ENCODE data around the gene HFE. TPM values are rescaled to one million over a fixed set of nuclear protein-coding genes. Genes with fewer than 3 reads are reported as not detected.
"Not testable (repeated sequence)": the region's sequence is repeated elsewhere in the genome, so short reads cannot be mapped to it uniquely, and the experiment has no call there.

The HFE gene, protein sequence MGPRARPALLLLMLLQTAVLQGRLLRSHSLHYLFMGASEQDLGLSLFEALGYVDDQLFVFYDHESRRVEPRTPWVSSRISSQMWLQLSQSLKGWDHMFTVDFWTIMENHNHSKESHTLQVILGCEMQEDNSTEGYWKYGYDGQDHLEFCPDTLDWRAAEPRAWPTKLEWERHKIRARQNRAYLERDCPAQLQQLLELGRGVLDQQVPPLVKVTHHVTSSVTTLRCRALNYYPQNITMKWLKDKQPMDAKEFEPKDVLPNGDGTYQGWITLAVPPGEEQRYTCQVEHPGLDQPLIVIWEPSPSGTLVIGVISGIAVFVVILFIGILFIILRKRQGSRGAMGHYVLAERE
- 1 to 10 TPM; 2.2 to 2.6 TPM for polyA plus RNA-seq

DNA sequence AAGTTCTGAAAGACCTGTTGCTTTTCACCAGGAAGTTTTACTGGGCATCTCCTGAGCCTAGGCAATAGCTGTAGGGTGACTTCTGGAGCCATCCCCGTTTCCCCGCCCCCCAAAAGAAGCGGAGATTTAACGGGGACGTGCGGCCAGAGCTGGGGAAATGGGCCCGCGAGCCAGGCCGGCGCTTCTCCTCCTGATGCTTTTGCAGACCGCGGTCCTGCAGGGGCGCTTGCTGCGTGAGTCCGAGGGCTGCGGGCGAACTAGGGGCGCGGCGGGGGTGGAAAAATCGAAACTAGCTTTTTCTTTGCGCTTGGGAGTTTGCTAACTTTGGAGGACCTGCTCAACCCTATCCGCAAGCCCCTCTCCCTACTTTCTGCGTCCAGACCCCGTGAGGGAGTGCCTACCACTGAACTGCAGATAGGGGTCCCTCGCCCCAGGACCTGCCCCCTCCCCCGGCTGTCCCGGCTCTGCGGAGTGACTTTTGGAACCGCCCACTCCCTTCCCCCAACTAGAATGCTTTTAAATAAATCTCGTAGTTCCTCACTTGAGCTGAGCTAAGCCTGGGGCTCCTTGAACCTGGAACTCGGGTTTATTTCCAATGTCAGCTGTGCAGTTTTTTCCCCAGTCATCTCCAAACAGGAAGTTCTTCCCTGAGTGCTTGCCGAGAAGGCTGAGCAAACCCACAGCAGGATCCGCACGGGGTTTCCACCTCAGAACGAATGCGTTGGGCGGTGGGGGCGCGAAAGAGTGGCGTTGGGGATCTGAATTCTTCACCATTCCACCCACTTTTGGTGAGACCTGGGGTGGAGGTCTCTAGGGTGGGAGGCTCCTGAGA, at the start of gene HFE:
Gene HFE (plus strand): TSS at position 146 of the 832 bp plus-strand sequence. CDS start 12 bp downstream, at position 158.
- Histone ChIP-seq H3K9me3 (ENCODE audit: control insufficient read depth in 2 of 2, insufficient read depth in 1 of 2, low read depth in 1 of 2, low read length in 1 of 2) (no peaks in the 10 kb centered on the region), H3K27me3 (ENCODE audit: control insufficient read depth in 1 of 2, insufficient read depth in 2 of 2, low read length in 2 of 2) (no peaks in the 10 kb centered on the region), H3K4me1 (ENCODE audit: control insufficient read depth in 2 of 2, insufficient read depth in 2 of 2, low read length in 1 of 2) (peaks cover 0 to 2% of the 10 kb centered on the region in 2 donors), H3K36me3 (ENCODE audit: control insufficient read depth in 2 of 2, insufficient read depth in 2 of 2, low read length in 1 of 2) (peaks cover 0 to under 1% of the 10 kb centered on the region in 2 donors), H3K4me3 (ENCODE audit: low read depth in 1 of 2, low read length in 2 of 2) (peak within 1 kb of the TSS; percentile 72 to 96), H3K27ac (ENCODE audit: low read depth in 2 of 2, low read length in 1 of 2) (peak within 1 kb of the TSS; percentile 90 to 92)
- WGBS, 2 donors: 1% methylated on average over 41 of the region's 41 CpGs

DNA sequence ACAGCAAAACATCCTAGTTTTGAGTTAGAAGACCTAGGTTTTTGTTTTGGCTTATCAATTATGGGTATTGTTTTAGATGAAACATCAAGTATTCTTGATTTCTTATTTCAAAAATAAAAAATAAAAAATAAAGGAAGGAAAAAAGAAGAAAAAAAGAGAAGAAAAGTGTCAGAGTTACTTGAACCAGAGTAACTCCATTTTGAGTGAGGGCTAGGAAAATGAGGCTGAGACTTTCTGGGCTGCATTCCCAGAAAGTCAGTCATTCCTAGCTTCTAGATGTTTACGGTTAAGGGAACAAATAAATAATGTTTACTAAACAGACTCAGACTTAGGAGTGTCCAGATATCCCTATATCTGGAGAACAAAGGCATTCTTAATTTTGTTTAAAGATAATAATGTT, 45.3 kb upstream of the HFE start:
- Histone ChIP-seq H3K9me3 (ENCODE audit: control insufficient read depth in 2 of 2, insufficient read depth in 1 of 2, low read depth in 1 of 2, low read length in 1 of 2) (no peaks in the 10 kb centered on the region), H3K27ac (ENCODE audit: low read depth in 2 of 2, low read length in 1 of 2) (no peak overlapping the region), H3K36me3 (ENCODE audit: control insufficient read depth in 2 of 2, insufficient read depth in 2 of 2, low read length in 1 of 2) (no peaks in the 10 kb centered on the region), H3K27me3 (ENCODE audit: control insufficient read depth in 1 of 2, insufficient read depth in 2 of 2, low read length in 2 of 2) (no peaks in the 10 kb centered on the region), H3K4me3 (ENCODE audit: low read depth in 1 of 2, low read length in 2 of 2) (no peak overlapping the region), H3K4me1 (ENCODE audit: control insufficient read depth in 2 of 2, insufficient read depth in 2 of 2, low read length in 1 of 2) (no peaks in the 10 kb centered on the region)
- 78 to 79% methylated on average over 1 of the region's 1 CpG for WGBS, 2 donors

DNA sequence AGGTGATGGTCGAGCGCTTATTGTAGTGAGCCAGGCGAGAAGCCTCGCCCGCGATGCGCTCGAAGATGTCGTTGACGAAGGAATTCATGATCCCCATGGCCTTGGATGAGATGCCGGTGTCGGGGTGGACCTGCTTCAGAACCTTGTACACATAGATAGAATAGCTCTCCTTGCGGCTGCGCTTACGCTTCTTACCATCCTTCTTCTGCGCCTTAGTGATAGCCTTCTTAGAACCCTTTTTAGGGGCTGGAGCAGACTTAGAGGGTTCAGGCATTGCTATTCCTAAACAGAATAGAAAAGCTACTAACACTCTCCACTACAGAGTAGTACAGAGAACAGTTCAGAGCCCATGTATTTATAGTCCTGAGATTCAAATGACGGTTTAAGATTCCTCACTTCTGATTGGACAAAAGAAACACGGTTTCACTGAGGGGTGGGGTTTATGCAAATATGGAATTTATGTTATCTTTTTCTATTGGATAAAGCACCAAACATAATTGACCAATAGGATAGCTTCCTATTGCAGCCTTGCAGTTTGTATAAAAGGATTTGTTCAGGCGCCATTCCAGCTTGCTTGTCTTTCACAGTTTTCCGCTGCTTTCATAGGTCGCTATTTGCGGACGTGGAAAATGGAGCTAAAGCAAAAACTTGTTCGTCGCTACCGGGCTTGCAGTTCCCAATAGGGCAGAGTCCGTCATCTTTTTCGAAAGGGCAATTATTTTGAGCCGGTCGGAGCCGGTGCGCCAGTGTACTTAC, 43.7 kb upstream of the HFE start:
- Histone ChIP-seq H3K4me1 (ENCODE audit: control insufficient read depth in 2 of 2, insufficient read depth in 2 of 2, low read length in 1 of 2) (no peaks in the 10 kb centered on the region), H3K4me3 (ENCODE audit: low read depth in 1 of 2, low read length in 2 of 2) (peak overlapping the region; percentile 47 to 62), H3K9me3 (ENCODE audit: control insufficient read depth in 2 of 2, insufficient read depth in 1 of 2, low read depth in 1 of 2, low read length in 1 of 2) (no peaks in the 10 kb centered on the region), H3K27me3 (ENCODE audit: control insufficient read depth in 1 of 2, insufficient read depth in 2 of 2, low read length in 2 of 2) (no peaks in the 10 kb centered on the region), H3K36me3 (ENCODE audit: control insufficient read depth in 2 of 2, insufficient read depth in 2 of 2, low read length in 1 of 2) (no peaks in the 10 kb centered on the region), H3K27ac (ENCODE audit: low read depth in 2 of 2, low read length in 1 of 2) (peak overlapping the region; percentile 92 to 98)
- WGBS, 2 donors: 1% methylated on average over 32 of the region's 32 CpGs

GRCh38 chr6:26044140-26045064, 42.8 kb upstream of the HFE start:
- Histone ChIP-seq H3K4me3 (ENCODE audit: low read depth in 1 of 2, low read length in 2 of 2) (peak overlapping the region; percentile 47 to 62), H3K4me1 (ENCODE audit: control insufficient read depth in 2 of 2, insufficient read depth in 2 of 2, low read length in 1 of 2) (no peaks in the 10 kb centered on the region), H3K27me3 (ENCODE audit: control insufficient read depth in 1 of 2, insufficient read depth in 2 of 2, low read length in 2 of 2) (no peaks in the 10 kb centered on the region), H3K36me3 (ENCODE audit: control insufficient read depth in 2 of 2, insufficient read depth in 2 of 2, low read length in 1 of 2) (no peaks in the 10 kb centered on the region), H3K9me3 (ENCODE audit: control insufficient read depth in 2 of 2, insufficient read depth in 1 of 2, low read depth in 1 of 2, low read length in 1 of 2) (no peaks in the 10 kb centered on the region), H3K27ac (ENCODE audit: low read depth in 2 of 2, low read length in 1 of 2) (peak overlapping the region; percentile 92 to 98)
- 1 to 2% methylated on average over 40 of the region's 40 CpGs for WGBS, 2 donors

- H3K27ac ChIP-seq (ENCODE audit: low read depth in 2 of 2, low read length in 1 of 2): peak overlapping the region; percentile 92 to 98
- no peaks in the 10 kb centered on the region for H3K27me3 ChIP-seq (ENCODE audit: control insufficient read depth in 1 of 2, insufficient read depth in 2 of 2, low read length in 2 of 2)
- no peaks in the 10 kb centered on the region for H3K9me3 ChIP-seq (ENCODE audit: control insufficient read depth in 2 of 2, insufficient read depth in 1 of 2, low read depth in 1 of 2, low read length in 1 of 2)
- no peaks in the 10 kb centered on the region for H3K36me3 ChIP-seq (ENCODE audit: control insufficient read depth in 2 of 2, insufficient read depth in 2 of 2, low read length in 1 of 2)
- no peaks in the 10 kb centered on the region for H3K4me1 ChIP-seq (ENCODE audit: control insufficient read depth in 2 of 2, insufficient read depth in 2 of 2, low read length in 1 of 2)
- 1% methylated on average over 47 of the region's 47 CpGs for WGBS, 2 donors
- H3K4me3 ChIP-seq (ENCODE audit: low read depth in 1 of 2, low read length in 2 of 2): peak overlapping the region; percentile 40 to 62
Observed at GRCh38 chr6:26045065-26045927, 41.9 kb upstream of the HFE start.

DNA sequence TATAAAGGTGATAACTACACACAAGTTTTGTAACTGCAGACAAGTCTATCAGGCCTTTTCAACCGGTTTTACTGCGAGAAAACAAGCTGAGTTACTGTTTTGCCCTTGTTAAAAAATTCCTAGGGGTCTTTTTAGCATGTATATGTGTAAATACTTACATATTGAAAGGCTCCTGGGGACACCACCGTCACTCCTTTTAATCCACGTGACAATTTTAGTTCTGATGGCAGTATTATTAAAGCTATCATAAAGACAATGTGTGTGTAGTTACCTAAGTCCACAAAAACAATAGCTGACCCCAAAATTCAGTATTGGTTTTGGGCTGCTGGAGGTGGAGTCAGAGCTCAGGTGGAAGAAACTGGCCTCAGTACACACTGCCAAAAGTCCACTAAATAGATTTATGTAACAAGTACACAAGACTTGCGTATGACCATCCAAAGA, 41.3 kb upstream of the HFE start:
- WGBS, 2 donors: 31 to 34% methylated on average over 5 of the region's 5 CpGs

DNA sequence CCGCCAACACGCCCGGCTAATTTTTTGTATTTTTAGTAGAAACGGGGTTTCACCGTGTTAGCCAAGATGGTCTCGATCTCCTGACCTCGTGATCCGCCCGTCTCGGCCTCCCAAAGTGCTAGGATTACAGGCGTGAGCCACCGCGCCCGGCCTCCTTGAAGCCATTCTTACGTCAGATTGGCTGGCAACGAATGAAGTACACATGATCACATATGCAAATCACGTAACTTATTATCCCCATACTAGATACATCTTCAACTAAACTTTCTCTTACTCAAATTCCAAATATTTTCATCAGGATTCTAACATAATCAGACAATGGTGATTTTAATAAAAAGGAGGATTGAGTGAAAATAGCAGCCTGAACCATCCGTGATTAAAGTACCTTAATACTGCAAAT, 39.9 kb upstream of the HFE start:
- not testable (repeated sequence) for H3K9me3 ChIP-seq (ENCODE audit: control insufficient read depth in 2 of 2, insufficient read depth in 1 of 2, low read depth in 1 of 2, low read length in 1 of 2); H3K36me3 ChIP-seq (ENCODE audit: control insufficient read depth in 2 of 2, insufficient read depth in 2 of 2, low read length in 1 of 2); H3K27ac ChIP-seq (ENCODE audit: low read depth in 2 of 2, low read length in 1 of 2); H3K4me3 ChIP-seq (ENCODE audit: low read depth in 1 of 2, low read length in 2 of 2); H3K27me3 ChIP-seq (ENCODE audit: control insufficient read depth in 1 of 2, insufficient read depth in 2 of 2, low read length in 2 of 2); H3K4me1 ChIP-seq (ENCODE audit: control insufficient read depth in 2 of 2, insufficient read depth in 2 of 2, low read length in 1 of 2)
- 95 to 97% methylated on average over 9 to 13 of the region's 18 CpGs for WGBS, 2 donors

More for the DNA sequence above, 41.3 kb upstream of the HFE start:
- Histone ChIP-seq H3K9me3 (ENCODE audit: control insufficient read depth in 2 of 2, insufficient read depth in 1 of 2, low read depth in 1 of 2, low read length in 1 of 2) (no peaks in the 10 kb centered on the region), H3K4me1 (ENCODE audit: control insufficient read depth in 2 of 2, insufficient read depth in 2 of 2, low read length in 1 of 2) (no peaks in the 10 kb centered on the region), H3K4me3 (ENCODE audit: low read depth in 1 of 2, low read length in 2 of 2) (peak overlapping the region in 1 of 2 donors; percentile 62), H3K27me3 (ENCODE audit: control insufficient read depth in 1 of 2, insufficient read depth in 2 of 2, low read length in 2 of 2) (no peaks in the 10 kb centered on the region), H3K36me3 (ENCODE audit: control insufficient read depth in 2 of 2, insufficient read depth in 2 of 2, low read length in 1 of 2) (no peaks in the 10 kb centered on the region), H3K27ac (ENCODE audit: low read depth in 2 of 2, low read length in 1 of 2) (peak overlapping the region in 1 of 2 donors; percentile 42)

- no peak overlapping the region for H3K27ac ChIP-seq (ENCODE audit: low read depth in 2 of 2, low read length in 1 of 2)
- H3K4me1 ChIP-seq (ENCODE audit: control insufficient read depth in 2 of 2, insufficient read depth in 2 of 2, low read length in 1 of 2): no peaks in the 10 kb centered on the region
- no peaks in the 10 kb centered on the region for H3K27me3 ChIP-seq (ENCODE audit: control insufficient read depth in 1 of 2, insufficient read depth in 2 of 2, low read length in 2 of 2)
- no peaks in the 10 kb centered on the region for H3K9me3 ChIP-seq (ENCODE audit: control insufficient read depth in 2 of 2, insufficient read depth in 1 of 2, low read depth in 1 of 2, low read length in 1 of 2)
- no peaks in the 10 kb centered on the region for H3K36me3 ChIP-seq (ENCODE audit: control insufficient read depth in 2 of 2, insufficient read depth in 2 of 2, low read length in 1 of 2)
- no peak overlapping the region for H3K4me3 ChIP-seq (ENCODE audit: low read depth in 1 of 2, low read length in 2 of 2)
- WGBS, 2 donors: 81 to 84% methylated on average over 2 of the region's 2 CpGs
Observed at GRCh38 chr6:26048590-26048989, 38.6 kb upstream of the HFE start.

All from esophagus (tissue), 2 donors.